Thyroid gland (tissue), 4 donors: ENCODE results near the gene OTOG. TPM values are rescaled to one million over a fixed set of nuclear protein-coding genes. Genes with fewer than 3 reads are reported as not detected.

Experiments
- DNase-seq, 2 donors: peaks; one replicate each; pipeline ENCODE4 v3.0.0-alpha.2; 2019
- H3K27ac ChIP-seq, 3 donors: fragments of 200-600 bp; sonication (generic); 1 replicate in 2 of 3; 2 replicates in 1 of 3; pipeline ENCODE4 v1.5.1; 2016 to 2019; ENCODE audit warnings: mild to moderate bottlenecking in 1 of 3, moderate library complexity in 1 of 3
- H3K27me3 ChIP-seq: fragments of 200-600 bp; sonication (generic); one replicate; pipeline ENCODE4 v1.5.1; 2019
- H3K36me3 ChIP-seq, 2 donors: fragments of 200-600 bp; sonication (generic); one replicate each; pipeline ENCODE4 v1.5.1; 2016 to 2019
- H3K4me1 ChIP-seq, 2 donors: fragments of 200-600 bp; sonication (generic); one replicate each; pipeline ENCODE4 v1.5.1; 2017 to 2019
- H3K4me3 ChIP-seq, 3 donors: fragments of 200-600 bp; sonication (generic); replicated peaks in 1 of 3; 1 replicate in 2 of 3; 2 replicates in 1 of 3; pipeline ENCODE4 v1.5.1; 2016; ENCODE audit warnings: mild to moderate bottlenecking in 1 of 3
- H3K9me3 ChIP-seq: fragments of 200-600 bp; sonication (generic); one replicate; pipeline ENCODE4 v1.5.1; 2017
- CTCF ChIP-seq, 6 experiments: fragments of 200-600 bp in 3 of 6; fragments of 450-650 bp in 3 of 6; sonication (generic) in 3 of 6; IDR thresholded peaks; one replicate each; pipeline ENCODE4 v1.5.1; 2016 to 2019; ENCODE audit warnings: antibody characterized with exemption in 6 of 6, mild to moderate bottlenecking in 2 of 6, inconsistent platforms in 1 of 6, moderate library complexity in 1 of 6
- POLR2A ChIP-seq, 2 donors: fragments of 450-650 bp; IDR thresholded peaks; one replicate each; pipeline ENCODE4 v1.6.1; 2017; ENCODE audit warnings: antibody characterized with exemption in 2 of 2, mild to moderate bottlenecking in 2 of 2, moderate library complexity in 1 of 2
- WGBS, 2 donors: methylation state at CpG; one replicate each; pipeline ENCODE4 v1.1.5; 2017; 5-methylcytosine and 5-hydroxymethylcytosine counted together
- intact Hi-C: fragments of 100-400 bp; cut with DNase I; formaldehyde crosslinking; loops from one replicate; pipeline ENCODE4 v1.15.1; 2023
- total RNA-seq, 4 donors: library from RNA; depleted of rRNA; stranded (reverse); fragments of >200 nt; gene quantifications; one replicate each; pipeline ENCODE4 v1.2.3, GENCODE V29; 2016

OTOG gene
- total RNA-seq, 4 donors from 2014 or later: not detected

- no peaks in the 10 kb centered on the region for H3K36me3 ChIP-seq
- peak; percentile 89 to 90 for DNase-seq
- H3K27ac ChIP-seq: no peak overlapping the region
- no peaks in the 10 kb centered on the region for H3K4me1 ChIP-seq
- WGBS, 2 donors: 40 to 43% methylated on average over 8 to 9 of the region's 9 CpGs
- no peaks in the 10 kb centered on the region for H3K9me3 ChIP-seq
- intact Hi-C loops: loop anchor here (2.0 to 10.0 kb wide), 2 partner anchors 120 to 270 kb away; no protein-coding TSS in a partner anchor
- H3K27me3 ChIP-seq: no peaks in the 10 kb centered on the region
- TF ChIP-seq POLR2A (IDR thresholded peaks at IDR 0.05) (no peak), CTCF (IDR thresholded peaks at IDR 0.05) (peak; percentile 84 to 98 (median 94))
- no peak overlapping the region for H3K4me3 ChIP-seq
Observed at GRCh38 chr11:17504330-17505107, 42.5 kb upstream of the OTOG start.

- no peak overlapping the region for H3K27ac ChIP-seq
- WGBS, 2 donors: 80 to 85% methylated on average over 4 of the region's 4 CpGs
- intact Hi-C loops: loop anchor here (2.0 to 10.0 kb wide), 2 partner anchors 120 to 270 kb away; no protein-coding TSS in a partner anchor
Observed at GRCh38 chr11:17505146-17505545, 41.9 kb upstream of the OTOG start.

GRCh38 chr11:17506314-17506713 is 40.7 kb upstream of the OTOG start:
- intact Hi-C loops: loop anchor here (10.0 kb wide), 1 partner anchor 272 kb away; no protein-coding TSS in a partner anchor

More at GRCh38 chr11:17505146-17505545, 41.9 kb upstream of the OTOG start:
- TF ChIP-seq CTCF (IDR thresholded peaks at IDR 0.05): no peak
- TF ChIP-seq POLR2A (IDR thresholded peaks at IDR 0.05): no peak
- H3K4me3 ChIP-seq: no peak overlapping the region
- H3K36me3 ChIP-seq: no peaks in the 10 kb centered on the region
- no peaks in the 10 kb centered on the region for H3K9me3 ChIP-seq
- no peaks in the 10 kb centered on the region for H3K27me3 ChIP-seq
- no peak for DNase-seq
- H3K4me1 ChIP-seq: peaks cover 0 to 3% of the 10 kb centered on the region in 2 donors

GRCh38 chr11:17506942-17507341 is 40.1 kb upstream of the OTOG start:
- DNase-seq: no peak
- H3K4me3 ChIP-seq: no peak overlapping the region
- H3K9me3 ChIP-seq: no peaks in the 10 kb centered on the region
- no peaks in the 10 kb centered on the region for H3K36me3 ChIP-seq
- TF ChIP-seq CTCF (IDR thresholded peaks at IDR 0.05): no peak
- no peak for TF ChIP-seq POLR2A (IDR thresholded peaks at IDR 0.05)
- WGBS, 2 donors: 81 to 86% methylated on average over 3 of the region's 3 CpGs
- H3K27me3 ChIP-seq: no peaks in the 10 kb centered on the region
- H3K4me1 ChIP-seq: peaks cover 0 to 10% of the 10 kb centered on the region in 2 donors
- intact Hi-C loops: loop anchor here (10.0 kb wide), 1 partner anchor 272 kb away; no protein-coding TSS in a partner anchor
- no peak overlapping the region for H3K27ac ChIP-seq

More at GRCh38 chr11:17506314-17506713, 40.7 kb upstream of the OTOG start:
- peaks cover 0 to 10% of the 10 kb centered on the region in 2 donors for H3K4me1 ChIP-seq
- WGBS, 2 donors: 97 to 98% methylated on average over 6 of the region's 6 CpGs
- no peak for DNase-seq
- no peaks in the 10 kb centered on the region for H3K27me3 ChIP-seq
- no peaks in the 10 kb centered on the region for H3K9me3 ChIP-seq
- H3K27ac ChIP-seq: no peak overlapping the region
- TF ChIP-seq POLR2A (IDR thresholded peaks at IDR 0.05) (no peak), CTCF (IDR thresholded peaks at IDR 0.05) (no peak)
- no peaks in the 10 kb centered on the region for H3K36me3 ChIP-seq
- H3K4me3 ChIP-seq: no peak overlapping the region

- no peaks in the 10 kb centered on the region for H3K27me3 ChIP-seq
- H3K27ac ChIP-seq: no peak overlapping the region
- no peak for TF ChIP-seq POLR2A (IDR thresholded peaks at IDR 0.05)
- TF ChIP-seq CTCF (IDR thresholded peaks at IDR 0.05): no peak
- 88 to 100% methylated on average over 2 of the region's 2 CpGs for WGBS, 2 donors
- no peaks in the 10 kb centered on the region for H3K9me3 ChIP-seq
- intact Hi-C loops: loop anchor here (10.0 kb wide), 1 partner anchor 273 kb away; no protein-coding TSS in a partner anchor
- no peak for DNase-seq
- H3K4me1 ChIP-seq: peaks cover 0 to 10% of the 10 kb centered on the region in 2 donors
- H3K4me3 ChIP-seq: no peak overlapping the region
- no peaks in the 10 kb centered on the region for H3K36me3 ChIP-seq
Observed at GRCh38 chr11:17507773-17508172, 39.3 kb upstream of the OTOG start.
